Chondrocyte (in vitro differentiated cells): ENCODE measurements around the gene ARHGAP31. TPM values are rescaled to one million over a fixed set of nuclear protein-coding genes. Genes with fewer than 3 reads are reported as not detected.
"Not testable (repeated sequence)": the region's sequence is repeated elsewhere in the genome, so short reads cannot be mapped to it uniquely, and the experiment has no call there.

Experiments
- DNase-seq: peaks from one replicate; pipeline ENCODE4 v3.0.0; 2021; ENCODE audit warnings: mixed read lengths, low spot score
- H3K27ac Mint-ChIP-seq: one replicate; pipeline ENCODE4 v1.8.0; 2021; ENCODE audit warnings: mild to moderate bottlenecking, moderate library complexity, mixed read lengths; ENCODE audit not compliant: unreplicated experiment
- H3K27me3 Mint-ChIP-seq: 2 replicates; pipeline ENCODE4 v1.8.0; 2021; ENCODE audit warnings: low read depth, mixed read lengths
- H3K36me3 Mint-ChIP-seq: 2 replicates; pipeline ENCODE4 v1.8.0; 2021; ENCODE audit warnings: low read depth, mixed read lengths
- H3K4me1 Mint-ChIP-seq: 2 replicates; pipeline ENCODE4 v1.8.0; 2021; ENCODE audit warnings: low read depth, mild to moderate bottlenecking, mixed read lengths
- H3K4me3 Mint-ChIP-seq: one replicate; pipeline ENCODE4 v1.8.0; 2021; ENCODE audit warnings: mild to moderate bottlenecking, moderate library complexity, mixed read lengths; ENCODE audit not compliant: unreplicated experiment
- H3K9me3 Mint-ChIP-seq: 2 replicates; pipeline ENCODE4 v1.8.0; 2021; ENCODE audit warnings: low read depth, mixed read lengths
- CTCF ChIP-seq: fragments of 200-600 bp; sonication (generic); IDR thresholded peaks from 2 replicates; pipeline ENCODE4 v1.5.0; 2021; ENCODE audit warnings: antibody characterized with exemption, mild to moderate bottlenecking, moderate library complexity
- total RNA-seq: library from RNA; stranded (reverse); gene quantifications from 3 replicates; pipeline ENCODE4 v1.2.1, GENCODE V29; 2021

The ARHGAP31 gene
- total RNA-seq, 1 donor from 2014 or later, result 35.2 TPM

- no peak for DNase-seq
- no peak overlapping the region for H3K27ac Mint-ChIP-seq
- no peaks in the 10 kb centered on the region for H3K27me3 Mint-ChIP-seq
- peaks cover 10% of the 10 kb centered on the region for H3K36me3 Mint-ChIP-seq
- H3K9me3 Mint-ChIP-seq, result no peaks in the 10 kb centered on the region
- no peak for TF ChIP-seq CTCF
- H3K4me3 Mint-ChIP-seq, result no peak overlapping the region
- H3K4me1 Mint-ChIP-seq, result peaks cover 35% of the 10 kb centered on the region
These were observed 70.2 kb downstream of the ARHGAP31 start for GRCh38 chr3:119364401-119364800.

- H3K36me3 Mint-ChIP-seq, result peaks cover 12% of the 10 kb centered on the region
- H3K4me3 Mint-ChIP-seq, result no peak overlapping the region
- TF ChIP-seq CTCF, result no peak
- no peak for DNase-seq
- H3K27ac Mint-ChIP-seq, result no peak overlapping the region
- H3K27me3 Mint-ChIP-seq, result no peaks in the 10 kb centered on the region
- peaks cover 25% of the 10 kb centered on the region for H3K4me1 Mint-ChIP-seq
- H3K9me3 Mint-ChIP-seq, result no peaks in the 10 kb centered on the region
These were observed 71.2 kb downstream of the ARHGAP31 start for GRCh38 chr3:119365418-119365817.

GRCh38 chr3:119367000-119367399 lies 72.8 kb downstream of the ARHGAP31 start:
- H3K4me3 Mint-ChIP-seq, result no peak overlapping the region
- no peak overlapping the region for H3K27ac Mint-ChIP-seq
- H3K27me3 Mint-ChIP-seq, result no peaks in the 10 kb centered on the region
- H3K4me1 Mint-ChIP-seq, result peaks cover 21% of the 10 kb centered on the region
- peaks cover 15% of the 10 kb centered on the region for H3K36me3 Mint-ChIP-seq
- no peak for DNase-seq
- no peak for TF ChIP-seq CTCF
- no peaks in the 10 kb centered on the region for H3K9me3 Mint-ChIP-seq

GRCh38 chr3:119368298-119368697 lies 74.1 kb downstream of the ARHGAP31 start:
- no peak for DNase-seq

GRCh38 chr3:119371786-119372185 lies 77.6 kb downstream of the ARHGAP31 start:
- peaks cover 16% of the 10 kb centered on the region for H3K4me1 Mint-ChIP-seq
- H3K9me3 Mint-ChIP-seq, H3K27me3 Mint-ChIP-seq, DNase-seq, H3K27ac Mint-ChIP-seq, H3K4me3 Mint-ChIP-seq: not testable (repeated sequence)
- H3K36me3 Mint-ChIP-seq, result peaks cover 28% of the 10 kb centered on the region

More at GRCh38 chr3:119368298-119368697, 74.1 kb downstream of the ARHGAP31 start:
- H3K4me1 Mint-ChIP-seq, result peaks cover 21% of the 10 kb centered on the region
- no peaks in the 10 kb centered on the region for H3K9me3 Mint-ChIP-seq
- no peak for TF ChIP-seq CTCF
- H3K27me3 Mint-ChIP-seq, result no peaks in the 10 kb centered on the region
- peaks cover 15% of the 10 kb centered on the region for H3K36me3 Mint-ChIP-seq
- H3K4me3 Mint-ChIP-seq, result no peak overlapping the region
- H3K27ac Mint-ChIP-seq, result no peak overlapping the region

- H3K4me1 Mint-ChIP-seq, result no peaks in the 10 kb centered on the region
- no peaks in the 10 kb centered on the region for H3K27me3 Mint-ChIP-seq
- H3K27ac Mint-ChIP-seq, result no peak overlapping the region
- no peak overlapping the region for H3K4me3 Mint-ChIP-seq
- H3K9me3 Mint-ChIP-seq, result no peaks in the 10 kb centered on the region
- peaks cover 18% of the 10 kb centered on the region for H3K36me3 Mint-ChIP-seq
- no peak for TF ChIP-seq CTCF
- no peak for DNase-seq
These were observed 80.9 kb downstream of the ARHGAP31 start for GRCh38 chr3:119375106-119375505.
